Fibroblast of villous mesenchyme (primary cell): ENCODE results near the gene FMC1. TPM values are rescaled to one million over a fixed set of nuclear protein-coding genes. Genes with fewer than 3 reads are reported as not detected.
A peak's percentile ranks its signal among the peaks of the same experiment; 100 is the strongest.

Experiments
- DNase-seq: peaks from one replicate; pipeline ENCODE4 v3.0.0-alpha.2; 2010; ENCODE audit warnings: low read depth
- H3K4me3 ChIP-seq: 2 replicates; pipeline ENCODE4 v1.5.1; 2011; ENCODE audit warnings: low read depth, mild to moderate bottlenecking, low read length
- total RNA-seq: library from RNA; depleted of rRNA; stranded (reverse); fragments of >200 nt; gene quantifications from 2 replicates; pipeline ENCODE4 v1.2.3, GENCODE V29; 2012
- TF ChIP-seq, protein P1 (sequence below): IDR thresholded peaks from 2 replicates; pipeline ENCODE4 v1.5.1; 2012; ENCODE audit warnings: low read depth, mild to moderate bottlenecking, low read length; ENCODE audit not compliant: insufficient read depth

FMC1 gene
- total RNA-seq, 1 donor = 13.4 TPM

DNA sequence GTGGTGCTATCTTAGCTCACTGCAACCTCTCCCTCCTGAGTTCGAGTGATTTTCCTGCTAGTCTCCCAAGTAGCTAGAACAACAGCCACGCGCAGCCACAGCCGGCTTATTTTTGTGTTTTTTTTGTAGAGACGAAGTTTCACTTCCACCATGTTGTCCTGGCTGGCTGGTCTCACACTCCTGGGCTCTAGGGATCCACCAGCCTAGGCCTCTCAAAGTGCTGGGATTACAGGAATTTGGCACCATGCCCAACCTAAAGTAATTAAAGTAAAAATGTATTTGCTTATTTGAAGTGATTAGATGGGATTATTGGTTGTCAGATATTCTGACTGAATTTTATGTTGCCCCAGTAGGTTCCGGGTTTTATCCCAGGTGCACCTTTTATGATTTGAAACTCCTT, 41.3 kb downstream of the FMC1 start:
- TF ChIP-seq, protein P1, sequence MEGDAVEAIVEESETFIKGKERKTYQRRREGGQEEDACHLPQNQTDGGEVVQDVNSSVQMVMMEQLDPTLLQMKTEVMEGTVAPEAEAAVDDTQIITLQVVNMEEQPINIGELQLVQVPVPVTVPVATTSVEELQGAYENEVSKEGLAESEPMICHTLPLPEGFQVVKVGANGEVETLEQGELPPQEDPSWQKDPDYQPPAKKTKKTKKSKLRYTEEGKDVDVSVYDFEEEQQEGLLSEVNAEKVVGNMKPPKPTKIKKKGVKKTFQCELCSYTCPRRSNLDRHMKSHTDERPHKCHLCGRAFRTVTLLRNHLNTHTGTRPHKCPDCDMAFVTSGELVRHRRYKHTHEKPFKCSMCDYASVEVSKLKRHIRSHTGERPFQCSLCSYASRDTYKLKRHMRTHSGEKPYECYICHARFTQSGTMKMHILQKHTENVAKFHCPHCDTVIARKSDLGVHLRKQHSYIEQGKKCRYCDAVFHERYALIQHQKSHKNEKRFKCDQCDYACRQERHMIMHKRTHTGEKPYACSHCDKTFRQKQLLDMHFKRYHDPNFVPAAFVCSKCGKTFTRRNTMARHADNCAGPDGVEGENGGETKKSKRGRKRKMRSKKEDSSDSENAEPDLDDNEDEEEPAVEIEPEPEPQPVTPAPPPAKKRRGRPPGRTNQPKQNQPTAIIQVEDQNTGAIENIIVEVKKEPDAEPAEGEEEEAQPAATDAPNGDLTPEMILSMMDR = no peak
- H3K4me3 ChIP-seq = no peak overlapping the region
- DNase-seq = no peak

DNA sequence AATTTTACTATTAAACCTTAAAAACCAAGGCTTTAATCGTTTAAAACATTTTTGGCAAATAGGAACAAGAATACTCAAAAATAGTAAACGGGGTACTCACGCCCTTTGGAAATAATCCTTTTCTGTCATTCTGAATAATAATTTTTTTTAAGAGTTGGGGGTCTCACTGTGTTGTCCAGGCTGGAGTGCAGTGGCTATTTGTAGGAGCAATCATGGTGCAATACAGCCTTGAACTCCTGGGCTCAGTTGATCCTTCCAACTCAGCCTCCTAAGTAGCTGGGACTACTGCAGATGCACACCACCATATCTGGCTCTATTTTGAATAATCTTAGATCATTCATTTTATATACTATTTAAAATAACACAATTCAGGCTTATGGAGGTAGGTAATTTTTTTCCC, 43.5 kb downstream of the FMC1 start:
- DNase-seq = no peak
- H3K4me3 ChIP-seq = no peak overlapping the region
- TF ChIP-seq, protein P1 = no peak

DNA sequence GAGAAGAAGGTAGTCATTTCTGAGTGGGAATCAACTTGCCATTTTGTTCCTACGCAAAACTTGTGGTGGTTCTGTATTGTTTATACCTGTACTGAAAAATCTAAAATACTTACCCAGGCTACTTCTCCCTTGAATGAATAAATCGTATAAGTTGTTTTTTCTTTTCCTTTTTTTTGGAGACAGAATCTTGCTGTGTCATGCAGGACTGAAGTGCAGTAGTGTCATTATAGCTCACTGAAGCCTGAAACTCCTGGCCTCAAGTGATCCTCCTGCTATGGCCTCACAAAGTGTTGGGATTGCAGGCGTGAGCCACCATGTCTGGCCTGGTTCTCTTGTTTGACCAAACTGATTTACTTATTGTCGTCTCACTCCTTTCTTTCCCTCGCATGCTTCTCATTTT, 46.5 kb downstream of the FMC1 start:
- no peak for DNase-seq
- H3K4me3 ChIP-seq = no peak overlapping the region
- TF ChIP-seq, protein P1 = no peak

DNA sequence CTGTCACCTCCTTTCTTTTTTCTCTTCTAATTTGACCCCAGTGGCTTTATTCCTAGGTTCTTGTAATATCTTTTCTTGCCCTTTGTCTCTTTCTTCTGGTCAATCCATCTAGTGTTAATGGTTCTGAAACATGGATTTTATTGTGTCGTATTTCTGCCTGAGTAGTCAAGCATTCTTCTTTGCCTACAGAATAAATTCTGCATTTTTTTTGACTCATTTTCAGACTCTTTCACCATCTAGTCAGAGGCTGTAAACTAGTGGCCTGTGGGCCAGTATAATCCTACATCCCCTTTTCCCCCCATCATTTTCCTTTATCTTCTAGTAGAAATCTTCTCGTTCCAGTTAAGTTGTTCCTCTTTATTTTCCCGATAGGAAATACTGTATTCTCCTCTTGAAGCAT, 48.0 kb downstream of the FMC1 start:
- TF ChIP-seq, protein P1 = no peak
- H3K4me3 ChIP-seq = no peak overlapping the region
- no peak for DNase-seq

DNA sequence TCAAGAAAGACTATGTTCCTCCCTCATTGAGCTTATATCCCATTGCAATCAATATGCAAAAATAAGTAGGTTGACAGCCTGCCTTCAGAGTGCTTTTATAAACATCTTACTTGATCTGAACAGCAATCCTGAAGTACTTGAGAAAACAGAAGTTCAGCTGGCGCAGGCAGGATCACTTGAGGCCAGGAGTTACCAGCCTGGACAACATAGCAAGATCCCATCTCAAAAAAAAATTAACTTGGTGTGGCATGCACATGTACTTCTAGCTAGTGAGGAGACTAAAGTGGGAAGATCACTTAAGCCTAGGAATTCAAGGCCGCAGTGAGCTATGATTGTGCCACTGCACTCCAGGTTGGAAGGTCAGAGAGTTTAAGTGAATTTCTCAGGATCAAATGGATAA, 48.6 kb downstream of the FMC1 start:
- TF ChIP-seq, protein P1 = no peak
- H3K4me3 ChIP-seq = no peak overlapping the region
- DNase-seq = no peak

DNA sequence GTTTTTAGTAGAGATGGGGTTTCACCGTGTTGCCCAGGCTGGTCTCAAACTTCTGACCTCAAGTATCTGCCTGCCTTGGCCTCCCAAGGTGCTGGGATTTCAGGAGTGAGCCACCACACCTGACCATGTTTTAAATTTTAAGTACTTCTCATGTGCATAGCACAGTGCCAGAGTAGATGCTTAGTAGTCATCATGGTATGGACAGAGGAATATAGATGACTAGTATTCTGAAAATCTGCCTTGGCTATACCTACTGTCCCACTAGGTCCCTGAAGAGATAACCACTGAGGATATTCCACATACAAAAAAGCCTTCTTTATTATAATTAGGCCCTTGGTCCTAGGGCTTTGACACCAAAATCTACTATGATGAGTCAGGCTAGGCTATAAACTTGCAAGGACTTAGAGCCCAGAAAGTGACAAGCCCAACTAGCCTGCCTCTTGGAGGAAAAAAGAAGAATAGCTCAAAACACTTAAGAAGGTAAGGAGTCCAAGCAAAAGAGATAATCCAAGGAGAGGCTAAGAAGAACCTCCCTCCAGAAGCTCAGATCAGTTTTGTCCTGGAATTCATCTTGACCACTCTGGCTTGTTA, 52.6 kb downstream of the FMC1 start:
- DNase-seq = peak; percentile 13
- TF ChIP-seq, protein P1 = no peak
- H3K4me3 ChIP-seq = no peak overlapping the region

DNA sequence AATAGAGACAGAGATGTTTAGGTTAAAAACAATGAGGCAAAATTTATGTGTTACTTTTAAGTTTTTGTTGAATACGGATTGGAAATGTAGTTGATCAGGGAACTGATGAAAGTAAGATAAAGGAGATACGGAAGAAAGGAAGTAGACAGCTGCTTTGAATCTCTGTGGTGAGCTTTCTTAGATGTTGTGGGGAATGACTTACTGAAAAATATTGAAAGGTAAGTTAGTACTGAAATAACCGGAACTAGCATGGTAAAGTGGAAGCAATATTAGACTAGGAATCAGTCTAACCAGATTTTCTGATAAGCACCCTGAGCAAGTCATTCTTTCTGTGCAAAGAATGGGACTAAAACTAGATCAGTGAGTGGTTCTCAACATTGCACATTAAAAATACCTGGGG, 53.4 kb downstream of the FMC1 start:
- TF ChIP-seq, protein P1 = no peak
- H3K4me3 ChIP-seq = no peak overlapping the region

More for the DNA sequence above, 53.4 kb downstream of the FMC1 start:
- no peak for DNase-seq
